GM12878 (cell line): ENCODE measurements around the gene CFAP74. TPM values are rescaled to one million over a fixed set of nuclear protein-coding genes. Genes with fewer than 3 reads are reported as not detected.
"Not testable (repeated sequence)": the region's sequence is repeated elsewhere in the genome, so short reads cannot be mapped to it uniquely, and the experiment has no call there.

ENCODE experiments used
- ATAC-seq: fragments of 200-7000 bp; cut with Tn5 transposase; 3 replicates; pipeline ENCODE4 v1.9.1; 2020; ENCODE audit warnings: mild to moderate bottlenecking, moderate library complexity
- BruUV-seq: library from RNA; stranded (reverse); fragments of 400-500 nt; replicated peaks from 2 replicates; lab custom pipeline; 2021; lab: Mats Ljungman, UMichigan
- CTCF ChIA-PET: fragments of 300-600 bp; sonication (Branson Sonifier 250); formaldehyde crosslinking; extraction: SDS; loops from one replicate; lab custom pipeline; 2021; ENCODE audit warnings: inconsistent platforms; lab: Yijun Ruan, JAX
- POLR2A ChIA-PET: fragments of 350-600 bp; formaldehyde crosslinking; extraction: SDS; loops from one replicate; lab custom pipeline; 2021; ENCODE audit warnings: inconsistent platforms; lab: Charles Lee
- RAD21 ChIA-PET: fragments of 300-600 bp; sonication (Branson Sonifier 250); formaldehyde crosslinking; loops from one replicate; lab custom pipeline; 2023; ENCODE audit warnings: antibody characterized with exemption; ENCODE audit not compliant: unreplicated experiment; lab: Charles Lee
- SMC1A ChIA-PET: fragments of 300-600 bp; sonication (Branson Sonifier 250); formaldehyde crosslinking; loops from one replicate; lab custom pipeline; 2023; ENCODE audit not compliant: unreplicated experiment, uncharacterized antibody; lab: Charles Lee
- DNase-seq: peaks from one replicate; pipeline ENCODE4 v3.0.0-alpha.2; 2011; ENCODE audit warnings: low read depth, low spot score
- FAIRE-seq: peaks from 3 replicates; lab custom pipeline; 2011; peaks lifted over from hg19 to GRCh38; lab: Jason Lieb, UNC
- H2AFZ ChIP-seq: 2 replicates; pipeline ENCODE4 v1.6.0; 2011; ENCODE audit warnings: low read depth, low read length, control low read depth; ENCODE audit not compliant: control insufficient read depth
- H3K27ac ChIP-seq: 2 replicates; pipeline ENCODE4 v1.5.1; 2011; ENCODE audit warnings: control low read depth; ENCODE audit not compliant: control insufficient read depth, insufficient read depth
- H3K27me3 ChIP-seq, 2 experiments: replicated peaks in 1 of 2; 2 replicates each; pipeline versions ENCODE4 v1.6.0 to v1.6.1; 2011; ENCODE audit warnings: low read length in 1 of 2; ENCODE audit not compliant: control insufficient read depth in 2 of 2, insufficient read depth in 2 of 2
- H3K36me3 ChIP-seq, 2 experiments: 2 replicates each; pipeline ENCODE4 v1.5.1; 2011; ENCODE audit warnings: low read length in 1 of 2; ENCODE audit not compliant: control insufficient read depth in 2 of 2, insufficient read depth in 2 of 2
- H3K4me1 ChIP-seq: 2 replicates; pipeline ENCODE4 v1.6.1; 2011; ENCODE audit warnings: mild to moderate bottlenecking, low read length, moderate library complexity, mixed read lengths; ENCODE audit not compliant: control insufficient read depth, insufficient read depth
- H3K4me2 ChIP-seq: 2 replicates; pipeline ENCODE4 v1.6.0; 2011; ENCODE audit warnings: control low read depth; ENCODE audit not compliant: control insufficient read depth, insufficient read depth
- H3K4me3 ChIP-seq: fragments of 200-600 bp; sonication (generic); 2 replicates; pipeline ENCODE4 v1.5.1; 2016
- H3K79me2 ChIP-seq: 2 replicates; pipeline ENCODE4 v1.6.0; 2011; ENCODE audit warnings: low read length; ENCODE audit not compliant: control insufficient read depth, insufficient read depth
- H3K9ac ChIP-seq: 2 replicates; pipeline ENCODE4 v1.8.0; 2011; ENCODE audit warnings: low read length, control low read depth, mixed read lengths; ENCODE audit not compliant: control insufficient read depth, insufficient read depth
- H3K9me3 ChIP-seq: replicated peaks from 3 replicates; pipeline ENCODE4 v1.5.1; 2011; ENCODE audit warnings: mild to moderate bottlenecking, low read length; ENCODE audit not compliant: control insufficient read depth, insufficient read depth
- H4K20me1 ChIP-seq: 2 replicates; pipeline ENCODE4 v1.6.0; 2011; ENCODE audit not compliant: control insufficient read depth, insufficient read depth
- CHD1 ChIP-seq: IDR thresholded peaks from 2 replicates; pipeline ENCODE4 v1.6.1; 2012; ENCODE audit warnings: low read depth, low read length, improper control_type of control experiment
- ESRRA ChIP-seq: IDR thresholded peaks from 2 replicates; pipeline ENCODE4 v1.6.1; 2012; ENCODE audit warnings: mild to moderate bottlenecking, low read length, improper control_type of control experiment
- FOS ChIP-seq: IDR thresholded peaks from 3 replicates; pipeline ENCODE4 v1.6.1; 2011; ENCODE audit warnings: borderline replicate concordance; ENCODE audit not compliant: insufficient read length; ENCODE audit errors: extremely low read depth
- NFYB ChIP-seq: IDR thresholded peaks from 2 replicates; pipeline ENCODE4 v1.6.1; 2011; ENCODE audit warnings: low read depth, mild to moderate bottlenecking, low read length, improper control_type of control experiment, moderate library complexity; ENCODE audit not compliant: insufficient read depth
- PAX8 ChIP-seq: fragments of 450-650 bp; IDR thresholded peaks from 2 replicates; pipeline ENCODE4 v1.6.1; 2017; ENCODE audit warnings: mild to moderate bottlenecking, moderate library complexity
- SMARCA5 ChIP-seq: fragments of 450-650 bp; IDR thresholded peaks from 2 replicates; pipeline ENCODE4 v1.6.1; 2017; ENCODE audit warnings: mild to moderate bottlenecking
- SUZ12 ChIP-seq: fragments of 200-600 bp; sonication (generic); IDR thresholded peaks from one replicate; pipeline ENCODE4 v1.6.1; 2018; ENCODE audit warnings: antibody characterized with exemption, mild to moderate bottlenecking; ENCODE audit not compliant: unreplicated experiment
- TCF12 ChIP-seq: IDR thresholded peaks from 2 replicates; pipeline ENCODE4 v1.6.1; 2011; ENCODE audit warnings: low read depth, mild to moderate bottlenecking, low read length
- WGBS: methylation state at CpG from one replicate; pipeline ENCODE4 v1.1.6; 2016; ENCODE audit warnings: low lambda C conversion rate; ENCODE audit not compliant: insufficient replicate concordance, insufficient coverage; ENCODE audit errors: missing lambda C conversion rate; 5-methylcytosine and 5-hydroxymethylcytosine counted together
- in situ Hi-C: fragments of 300-500 bp; cut with MboI; formaldehyde crosslinking; loops from 9 replicates; pipeline ENCODE4 v1.14.3; 2018; ENCODE audit warnings: mixed read lengths
- intact Hi-C: fragments of 100-400 bp; cut with micrococcal nuclease; formaldehyde crosslinking; loops from one replicate; pipeline ENCODE4 v1.14.2; 2022; ENCODE audit not compliant: unreplicated experiment
- polyA plus RNA-seq, 11 experiments: library from polyadenylated mRNA; depleted of rRNA in 4 of 11; unstranded in 6 of 11; stranded (reverse) in 5 of 11; fragments of >200 nt; fragmentation: Nextera tagmentation in 4 of 11; fragmentation: Illumina TruSeq in 1 of 11; extraction: Ambion mirVana in 4 of 11; extraction: Trizol in 1 of 11; gene quantifications; 1 replicate in 1 of 11; 2 replicates in 10 of 11; pipeline versions ENCODE4 v1.2.1 to v1.2.3, GENCODE V29; 2011 to 2016; ENCODE audit warnings: inconsistent platforms in 2 of 11, missing spikeins in 2 of 11, low read depth in 1 of 11
- total RNA-seq, 4 experiments: library from RNA; depleted of rRNA in 3 of 4; stranded (reverse); fragments of >200 nt in 3 of 4; fragmentation: Illumina TruSeq in 1 of 4; extraction: Trizol in 1 of 4; gene quantifications; 2 replicates each; pipeline versions ENCODE4 v1.2.1 to v1.2.3, GENCODE V29; 2013 to 2021

CFAP74 gene
- total and polyA plus RNA-seq, 10 of the 15 experiments (the other 5 are each of a cell fraction or from before 2014, with no cell fraction given), result 0.01 TPM; not detected in 9

GRCh38 chr1:1937061-1937460 is 66.5 kb downstream of the CFAP74 start:
- H3K27ac ChIP-seq, result no peak overlapping the region
- no peak overlapping the region for H3K4me3 ChIP-seq
- no peaks in the 10 kb centered on the region for H3K79me2 ChIP-seq
- no peaks in the 10 kb centered on the region for H3K27me3 ChIP-seq
- no peak for ATAC-seq
- H3K4me1 ChIP-seq, result no peaks in the 10 kb centered on the region
- BruUV-seq, result no TSS peak
- H3K4me2 ChIP-seq, result no peak overlapping the region
- in situ Hi-C loops, result no loop called here
- 65% methylated on average over 15 of the region's 15 CpGs for WGBS
- no peaks in the 10 kb centered on the region for H4K20me1 ChIP-seq
- no peak overlapping the region for H3K9ac ChIP-seq
- ChIA-PET SMC1A (no interaction called here), POLR2A (no interaction called here), RAD21 (no interaction called here), CTCF (no interaction called here)
- no peak overlapping the region for H2AFZ ChIP-seq
- no peak for FAIRE-seq
- intact Hi-C loops, result no loop called here
- DNase-seq, result no peak
- peaks cover 5% of the 10 kb centered on the region; the same call in 2 of the 3 replicates for H3K9me3 ChIP-seq
- H3K36me3 ChIP-seq, result no peaks in the 10 kb centered on the region
- TF ChIP-seq CHD1 (no peak), SUZ12 (no peak), PAX8 (no peak), TCF12 (no peak), ESRRA (no peak), FOS (no peak), SMARCA5 (no peak), NFYB (no peak)

- H3K4me3 ChIP-seq, in situ Hi-C loops, H3K36me3 ChIP-seq, RAD21 ChIA-PET, CTCF ChIA-PET, SMC1A ChIA-PET, H2AFZ ChIP-seq, H4K20me1 ChIP-seq, POLR2A ChIA-PET, DNase-seq, H3K4me1 ChIP-seq, H3K4me2 ChIP-seq, H3K9ac ChIP-seq, H3K9me3 ChIP-seq, BruUV-seq, FAIRE-seq, intact Hi-C loops, H3K79me2 ChIP-seq, ATAC-seq, H3K27ac ChIP-seq, H3K27me3 ChIP-seq: not testable (repeated sequence)
- 66% methylated on average over 19 of the region's 21 CpGs for WGBS
Observed at GRCh38 chr1:1934848-1935247, 68.7 kb downstream of the CFAP74 start.
